ENCODE measurements around the gene TMC1.

Gene TMC1

GRCh38 chr9:72575666-72576065, 54.3 kb downstream of the TMC1 start:
- DNase-seq (ENCODE audit: low read depth in 3 of 3) = no peak

- DNase-seq (ENCODE audit: low read depth in 3 of 3) = no peak
Observed at GRCh38 chr9:72576087-72576486, 54.7 kb downstream of the TMC1 start.

DNA sequence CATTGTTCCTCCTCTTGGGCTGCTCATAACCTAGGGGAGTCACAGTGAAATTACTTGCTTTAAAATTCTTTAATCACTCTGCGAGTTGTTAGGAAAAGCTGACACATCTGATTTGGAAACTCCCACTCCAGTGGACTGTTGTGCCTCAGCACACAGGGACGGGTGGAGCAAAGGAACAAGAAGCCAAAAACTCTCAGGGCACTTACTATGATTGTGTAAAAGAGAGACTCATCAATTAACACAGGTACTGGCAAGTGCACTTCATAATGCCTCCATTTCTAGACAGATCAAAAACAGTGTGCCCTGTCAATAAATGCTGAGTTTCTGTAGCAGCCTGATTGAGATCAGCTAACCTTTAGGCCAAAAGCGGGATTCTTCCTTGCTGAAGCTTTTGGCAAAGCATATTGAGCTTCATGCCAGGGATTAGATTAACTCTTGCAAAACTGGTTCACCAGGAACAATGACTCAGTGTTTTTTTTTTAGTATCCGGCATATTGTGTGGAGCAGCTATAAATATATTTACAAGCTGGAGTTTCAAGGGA, 55.9 kb downstream of the TMC1 start:
- DNase-seq (ENCODE audit: low read depth in 3 of 3) = no peak

DNA sequence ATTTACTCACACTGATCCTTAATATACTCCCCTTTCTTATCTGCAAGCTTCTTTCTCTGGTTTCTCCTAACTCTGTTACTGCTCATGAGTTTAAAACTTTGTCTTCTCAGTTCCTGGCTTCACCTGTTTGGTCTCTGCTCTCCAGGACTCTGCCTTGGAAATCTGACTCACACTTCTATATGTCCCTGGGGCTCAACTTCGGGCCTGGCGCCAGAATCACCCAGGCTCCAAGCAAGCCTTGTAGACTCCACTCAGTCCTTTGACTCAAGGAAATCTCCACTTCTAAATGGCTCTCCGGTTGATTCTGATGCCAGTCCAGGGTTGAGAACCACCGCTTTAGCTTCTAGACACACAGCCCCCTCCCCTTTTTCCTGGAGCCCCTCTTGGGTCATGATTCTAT, 57.8 kb downstream of the TMC1 start:
- DNase-seq (ENCODE audit: low read depth in 3 of 3) = no peak

DNA sequence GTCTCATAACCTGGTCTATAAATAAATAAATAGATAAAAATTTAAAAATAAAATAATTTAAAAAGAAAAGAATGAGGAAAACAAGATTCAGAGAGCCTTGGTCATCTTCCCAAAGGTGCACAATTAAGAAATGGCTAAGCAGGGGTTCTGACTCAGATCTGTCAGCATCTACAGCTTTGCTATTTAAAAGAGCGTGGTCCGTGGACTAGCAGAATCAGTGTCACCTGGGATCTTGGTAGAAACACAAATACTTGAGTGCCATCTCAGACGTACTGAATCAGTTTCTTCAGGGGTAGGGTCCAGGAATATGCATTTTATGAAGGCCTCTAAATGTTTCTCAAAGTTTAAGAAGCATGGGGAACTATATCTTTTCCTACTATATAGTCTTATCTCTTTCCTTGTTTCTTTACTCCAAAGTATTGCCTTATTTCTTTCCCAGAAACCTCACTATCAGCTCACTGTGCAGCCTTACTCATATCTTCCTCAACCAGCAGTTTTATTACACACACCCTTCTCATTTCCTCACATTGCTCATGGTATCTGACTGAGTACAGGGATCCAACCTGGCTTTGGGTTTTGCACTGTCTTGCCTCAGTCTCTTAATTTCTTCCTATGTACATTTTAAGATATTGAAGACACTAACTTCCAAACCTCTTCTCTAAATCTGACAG, 58.6 kb downstream of the TMC1 start:
- DNase-seq (ENCODE audit: low read depth in 3 of 3) = no peak

DNA sequence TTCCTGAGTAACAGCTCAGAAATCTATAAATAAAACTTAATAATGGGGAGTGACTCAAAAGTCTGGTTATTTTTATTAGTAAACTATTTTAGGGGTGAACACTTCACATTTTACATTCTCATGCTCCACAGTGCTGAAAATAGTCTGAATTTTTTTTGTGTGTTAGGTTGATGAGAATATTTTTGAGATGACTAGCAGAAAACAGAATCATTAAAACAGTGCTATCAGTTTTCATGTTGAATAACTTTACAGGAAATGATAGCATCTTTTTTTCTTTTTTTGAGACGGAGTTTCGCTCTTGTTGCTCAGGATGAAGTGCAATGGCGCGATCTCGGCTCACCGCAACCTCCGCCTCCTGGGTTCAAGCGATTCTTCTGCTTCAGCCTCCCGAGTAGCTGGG, 60.3 kb downstream of the TMC1 start:
- DNase-seq (ENCODE audit: low read depth in 3 of 3) = no peak

DNA sequence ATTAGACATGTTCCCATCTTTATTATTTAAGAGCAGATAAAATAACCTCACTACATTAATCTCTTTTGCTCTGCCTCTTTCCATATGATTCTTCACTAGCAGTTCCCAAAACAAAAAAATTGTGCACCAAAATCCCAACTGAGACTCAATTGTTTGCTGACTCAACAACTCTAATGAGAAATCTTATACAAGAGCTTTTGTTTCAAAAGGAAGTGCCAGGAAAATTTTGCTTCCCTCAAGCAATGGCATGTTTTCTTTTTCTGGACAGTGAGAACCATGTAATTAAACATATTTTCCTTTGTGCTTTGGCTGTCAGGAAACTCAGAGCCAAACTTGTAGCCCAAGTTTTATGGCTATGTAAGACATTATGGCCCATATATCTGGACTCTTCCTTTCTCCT, 62.0 kb downstream of the TMC1 start:
- DNase-seq (ENCODE audit: low read depth in 3 of 3) = no peak

- DNase-seq (ENCODE audit: low read depth in 3 of 3) = no peak
Observed at GRCh38 chr9:72586388-72587130, 65.2 kb downstream of the TMC1 start.

DNA sequence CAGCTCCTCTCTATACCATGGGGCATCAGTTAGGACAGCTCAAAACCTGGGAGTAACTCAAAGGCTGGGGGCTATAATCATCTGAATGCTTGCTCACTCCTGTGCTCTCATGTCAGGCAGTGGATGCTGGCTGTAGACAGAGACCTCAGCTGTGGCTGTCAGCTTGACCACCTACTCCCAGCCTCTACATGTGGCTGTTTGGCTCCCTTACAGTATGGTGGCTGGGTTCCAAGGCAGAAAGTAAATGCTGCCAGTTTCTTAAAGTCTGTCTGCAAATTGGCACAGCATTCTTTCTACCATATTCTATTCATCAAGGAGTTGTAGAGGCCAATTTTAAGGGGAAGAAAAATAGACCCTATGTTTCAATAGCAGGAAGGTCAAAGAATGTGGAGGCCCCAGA, 66.9 kb downstream of the TMC1 start:
- no peak for DNase-seq (ENCODE audit: low read depth in 3 of 3)

GRCh38 chr9:72589667-72590521, 68.5 kb downstream of the TMC1 start:
- no peak for DNase-seq (ENCODE audit: low read depth in 3 of 3)

- DNase-seq (ENCODE audit: low read depth in 3 of 3) = no peak
Observed at GRCh38 chr9:72590824-72591223, 69.4 kb downstream of the TMC1 start.

- DNase-seq (ENCODE audit: low read depth in 3 of 3) = peak in 1 of 3 donors; percentile 16
Observed at GRCh38 chr9:72592502-72593403, 71.3 kb downstream of the TMC1 start.

DNA sequence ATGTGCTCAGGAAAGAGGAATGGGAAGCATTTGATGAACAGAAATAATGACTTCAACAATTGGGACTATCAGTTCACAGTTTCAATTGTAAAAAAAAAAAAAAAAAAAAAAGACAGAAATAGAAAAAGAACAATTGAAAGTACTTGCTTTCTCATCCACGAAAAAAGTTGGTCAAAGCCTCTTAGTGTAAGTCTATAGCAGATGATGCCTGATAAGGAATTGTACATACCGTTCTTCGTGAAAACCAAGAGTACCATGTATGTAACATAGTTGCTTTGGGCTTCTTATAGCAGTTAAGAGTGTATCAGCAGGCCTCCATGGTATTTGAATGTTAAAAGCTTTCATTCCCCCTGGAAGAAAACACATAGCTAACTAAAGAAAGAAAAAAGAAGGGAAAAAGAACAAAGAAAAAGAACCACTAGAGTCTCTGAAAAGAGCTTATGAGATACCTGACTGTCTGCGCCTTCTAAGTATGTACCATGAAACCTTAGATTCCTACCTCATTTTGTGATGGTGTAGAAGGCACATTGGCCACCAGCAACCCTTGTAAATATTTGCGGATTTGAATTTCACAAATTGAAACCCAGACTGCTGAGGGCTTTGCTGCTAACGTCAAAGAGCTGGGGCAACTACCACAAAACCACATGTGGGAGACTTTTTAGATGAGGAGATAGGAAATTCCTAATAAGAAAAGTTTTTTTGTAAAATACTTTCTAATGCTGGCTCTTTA, 75.2 kb downstream of the TMC1 start:
- no peak for DNase-seq (ENCODE audit: low read depth in 3 of 3)

DNA sequence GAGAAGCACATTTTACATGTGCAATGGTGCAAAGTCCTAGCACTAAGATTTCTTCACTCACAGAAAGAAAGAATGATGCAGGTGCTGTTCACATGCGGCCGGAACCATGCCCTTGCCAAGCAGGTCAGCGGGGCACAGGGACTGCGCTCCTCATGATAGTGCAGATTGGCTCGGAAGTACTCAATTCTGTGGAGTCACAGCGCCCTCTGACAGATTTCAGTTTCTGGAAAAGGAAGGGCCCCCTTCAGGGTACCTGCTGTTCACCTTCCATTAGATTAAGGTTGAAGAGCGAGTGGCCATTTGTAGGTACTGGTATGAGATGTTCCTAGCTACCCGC, 75.7 kb downstream of the TMC1 start:
- DNase-seq (ENCODE audit: low read depth in 3 of 3) = no peak

GRCh38 chr9:72597601-72598000, 76.2 kb downstream of the TMC1 start:
- DNase-seq (ENCODE audit: low read depth in 3 of 3) = no peak

GRCh38 chr9:72598639-72599038, 77.2 kb downstream of the TMC1 start:
- no peak for DNase-seq (ENCODE audit: low read depth in 3 of 3)

DNA sequence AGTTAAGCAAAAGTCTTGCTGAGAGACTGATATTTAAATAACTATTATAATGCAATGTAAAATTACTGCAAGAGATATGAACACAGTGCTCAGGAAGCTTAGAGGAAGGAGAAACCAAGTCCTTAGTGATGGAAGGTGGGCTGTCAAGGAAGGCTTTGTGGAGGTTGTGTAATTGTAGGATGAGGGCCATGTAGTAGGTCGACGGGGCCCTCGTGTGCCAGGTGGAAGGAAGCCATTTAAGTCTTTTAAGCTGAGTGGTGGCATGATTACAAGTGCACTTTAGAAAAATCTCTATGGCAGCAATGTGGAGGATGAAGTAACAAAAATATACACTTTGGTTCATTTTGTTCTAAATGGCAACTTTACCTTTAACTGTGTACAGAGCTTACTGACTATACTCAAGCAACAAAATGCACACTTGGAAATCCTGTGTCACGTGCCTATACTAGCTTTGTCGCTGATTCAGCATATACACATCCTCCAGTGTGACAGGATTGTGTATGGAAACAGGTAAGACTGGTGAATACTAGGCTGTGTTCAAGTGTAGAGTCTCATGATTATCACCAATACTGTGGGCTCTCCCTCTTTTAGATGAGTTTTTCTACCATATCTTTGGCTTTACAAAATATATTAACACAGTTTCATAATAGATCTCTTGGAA, 78.6 kb downstream of the TMC1 start:
- no peak for DNase-seq (ENCODE audit: low read depth in 3 of 3)

- DNase-seq (ENCODE audit: low read depth in 3 of 3) = no peak
Observed at GRCh38 chr9:72600671-72601070, 79.3 kb downstream of the TMC1 start.

DNA sequence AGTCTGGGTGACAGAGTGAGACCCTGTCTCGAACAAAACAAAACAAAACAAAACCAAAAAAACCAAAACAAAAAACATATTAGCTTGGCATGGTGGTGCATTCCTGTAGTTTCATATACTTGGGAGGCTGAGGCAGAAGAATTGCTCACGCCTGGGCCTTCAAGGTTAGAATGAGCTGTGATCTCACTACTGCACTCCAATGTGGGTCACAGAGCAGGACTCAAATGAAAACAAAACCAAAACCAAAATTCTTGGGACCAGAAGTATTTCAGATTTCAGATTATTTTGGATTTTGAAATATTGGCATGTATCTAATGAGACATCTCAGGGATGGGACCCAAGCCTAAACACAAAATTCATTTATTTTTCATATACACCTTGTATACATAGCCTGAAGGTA, 80.2 kb downstream of the TMC1 start:
- no peak for DNase-seq (ENCODE audit: low read depth in 3 of 3)

DNA sequence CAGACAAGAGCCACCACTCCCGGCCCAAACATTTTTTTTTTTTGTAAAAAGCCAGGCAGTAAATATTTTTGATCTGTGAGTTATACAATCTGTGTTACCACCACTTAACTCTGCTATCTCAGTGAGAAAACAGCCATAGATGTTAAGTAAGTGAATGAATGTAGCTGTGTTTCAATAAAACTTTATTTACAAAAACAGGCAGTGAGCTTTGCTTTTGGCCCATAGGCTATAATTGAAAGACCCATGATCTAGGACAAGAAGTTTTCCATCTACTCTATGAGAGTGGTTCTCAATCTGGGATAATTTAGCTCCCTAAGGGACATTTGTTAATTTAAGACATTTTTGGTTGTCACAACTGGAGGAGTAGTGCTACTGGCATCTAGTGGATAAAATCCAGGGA, 91.0 kb downstream of the TMC1 start:
- no peak for DNase-seq (ENCODE audit: low read depth in 3 of 3)
